IPS DF 4.7 (cell line): ENCODE measurements around the gene DDAH2.

Source experiments
- DNase-seq: peaks from one replicate; pipeline ENCODE4 v3.0.0-alpha.2; 2013; ENCODE audit warnings: low spot score; ENCODE audit errors: extremely low read depth

Gene DDAH2, protein sequence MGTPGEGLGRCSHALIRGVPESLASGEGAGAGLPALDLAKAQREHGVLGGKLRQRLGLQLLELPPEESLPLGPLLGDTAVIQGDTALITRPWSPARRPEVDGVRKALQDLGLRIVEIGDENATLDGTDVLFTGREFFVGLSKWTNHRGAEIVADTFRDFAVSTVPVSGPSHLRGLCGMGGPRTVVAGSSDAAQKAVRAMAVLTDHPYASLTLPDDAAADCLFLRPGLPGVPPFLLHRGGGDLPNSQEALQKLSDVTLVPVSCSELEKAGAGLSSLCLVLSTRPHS

DNA sequence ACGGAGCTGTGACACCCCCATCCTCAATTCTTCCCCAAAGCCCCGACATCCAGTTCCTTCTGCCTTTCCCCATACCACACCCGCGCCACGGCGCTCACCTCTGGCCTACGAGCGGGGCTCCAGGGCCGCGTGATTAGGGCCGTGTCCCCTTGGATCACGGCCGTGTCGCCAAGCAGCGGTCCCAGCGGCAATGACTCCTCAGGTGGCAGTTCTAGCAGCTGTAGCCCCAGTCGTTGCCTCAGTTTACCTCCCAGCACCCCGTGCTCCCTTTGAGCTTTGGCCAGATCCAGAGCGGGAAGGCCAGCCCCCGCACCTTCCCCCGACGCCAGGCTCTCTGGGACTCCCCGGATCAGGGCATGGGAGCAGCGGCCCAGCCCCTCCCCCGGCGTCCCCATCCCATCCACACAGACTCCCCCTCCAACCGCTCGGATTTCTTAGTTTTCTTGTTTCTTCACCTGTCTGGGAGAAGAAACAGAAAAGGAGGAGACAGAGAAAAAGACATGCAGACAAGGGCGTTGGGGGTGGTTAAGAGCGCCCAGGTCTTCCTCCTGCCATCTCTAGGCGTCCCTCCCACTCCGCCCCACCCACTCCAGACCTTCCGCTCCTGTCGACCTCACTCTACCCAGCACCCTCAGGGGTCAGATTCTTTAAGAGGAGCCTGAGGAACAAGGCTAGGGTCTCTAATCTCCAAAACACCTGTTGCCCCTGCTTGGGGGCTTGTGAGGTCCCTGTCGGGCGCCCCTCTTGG lies at the start of gene DDAH2:
Gene DDAH2 (minus strand): TSS at position 533 of the 748 bp plus-strand sequence. CDS start 138 bp downstream, at position 395.
- no peak for DNase-seq

DNA sequence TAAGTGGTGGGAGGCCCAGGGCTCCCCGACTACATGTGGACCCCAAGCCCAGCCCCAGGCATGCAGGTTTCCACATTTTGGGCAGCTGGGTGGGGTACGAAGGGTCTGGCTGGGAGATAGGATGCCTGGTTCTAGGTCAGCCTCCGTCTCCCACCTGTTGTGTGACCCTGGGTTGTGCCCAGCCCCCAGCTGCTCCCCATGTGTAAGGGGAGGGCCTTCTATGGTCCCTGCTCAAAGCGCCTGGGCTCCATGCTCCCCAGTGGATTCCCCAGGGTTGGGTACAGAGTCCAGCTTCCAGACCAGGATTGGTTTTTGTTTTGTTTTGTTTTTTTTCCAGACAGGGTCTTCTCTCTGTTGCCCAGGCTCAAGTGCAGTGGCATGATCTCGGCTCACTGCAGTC lies 49.1 kb upstream of the DDAH2 start:
- DNase-seq, result no peak

DNA sequence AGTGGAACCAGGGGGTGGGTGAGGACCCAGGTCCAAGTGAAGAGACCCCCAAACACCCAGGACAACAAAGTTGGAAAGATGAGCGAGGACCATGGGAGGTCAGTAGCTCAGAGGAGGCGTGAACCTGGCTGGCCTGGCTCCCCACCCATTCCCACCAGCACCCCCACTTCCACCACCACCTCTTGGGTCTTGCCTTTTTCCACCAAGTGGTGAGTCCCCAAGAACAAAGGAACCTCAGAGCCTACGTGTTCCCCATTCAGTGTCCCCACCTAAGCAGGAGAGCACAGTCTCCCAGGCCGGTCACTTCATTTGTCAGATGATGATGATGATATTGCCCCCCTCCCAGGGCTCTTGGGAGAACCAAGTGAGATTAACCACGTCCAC lies 48.6 kb upstream of the DDAH2 start:
- DNase-seq, result no peak

DNA sequence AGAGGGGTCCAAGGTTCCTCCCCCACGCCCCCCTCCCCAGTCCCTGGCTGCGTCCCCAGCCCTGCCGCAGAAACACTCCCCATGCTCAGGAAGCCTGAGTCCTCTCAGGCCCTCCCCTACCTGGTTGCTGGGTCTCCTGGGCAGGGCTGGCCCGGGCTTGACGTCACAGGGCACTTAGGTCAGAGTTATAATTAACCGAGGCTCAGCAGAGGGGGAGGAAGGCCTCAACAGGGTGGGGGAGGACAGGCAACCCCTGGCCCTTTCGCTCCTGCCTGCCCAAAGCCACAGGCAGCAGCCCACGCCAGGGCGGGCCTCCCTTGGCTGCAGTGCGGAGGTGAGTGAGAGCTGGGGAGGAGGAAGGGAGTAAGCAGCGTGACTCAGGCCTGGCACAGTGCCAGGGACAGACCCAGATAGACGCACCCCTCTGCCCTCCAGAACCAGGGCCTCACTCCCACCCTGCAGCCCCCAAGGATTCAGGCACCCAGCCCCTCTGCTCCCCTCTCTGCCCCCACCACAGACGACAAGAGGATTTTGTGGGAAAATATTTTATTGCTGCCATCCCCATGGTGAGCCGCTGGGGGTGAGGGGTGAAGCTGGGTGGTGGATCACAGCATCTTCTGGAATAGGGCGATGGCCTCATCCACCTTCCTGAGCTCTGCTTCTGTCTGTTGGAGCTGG lies 48.0 kb upstream of the DDAH2 start, which contains the start of gene VWA7:
Gene VWA7 (minus strand): TSS at position 340 of the 678 bp plus-strand sequence. CDS start 549 bp downstream, outside the sequence.
- DNase-seq, result no peak

DNA sequence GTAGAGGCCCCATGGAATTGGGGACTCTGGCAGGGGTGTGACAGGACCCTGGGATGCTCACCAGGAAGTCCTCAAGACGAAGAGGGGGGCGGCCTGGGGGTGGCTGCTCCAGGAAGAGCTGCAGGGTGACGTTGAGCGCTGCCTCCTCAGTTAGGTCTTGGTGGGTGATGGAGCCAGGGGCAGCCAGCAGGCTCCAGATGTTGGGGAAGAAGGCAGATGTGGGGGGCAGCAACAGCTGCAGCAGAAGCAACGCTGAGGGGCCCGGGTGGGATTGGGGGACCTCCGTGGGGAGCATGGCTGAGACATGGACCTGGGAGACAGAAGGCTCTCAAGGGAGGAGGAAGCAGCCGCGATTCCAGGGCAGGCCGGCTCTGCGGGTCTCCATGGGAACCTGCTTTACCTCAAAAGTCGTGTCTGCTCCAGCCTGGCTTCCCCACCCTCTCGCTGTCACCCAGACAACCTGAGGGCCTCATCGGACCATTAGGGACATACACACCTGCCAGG lies 47.4 kb upstream of the DDAH2 start:
- no peak for DNase-seq

DNA sequence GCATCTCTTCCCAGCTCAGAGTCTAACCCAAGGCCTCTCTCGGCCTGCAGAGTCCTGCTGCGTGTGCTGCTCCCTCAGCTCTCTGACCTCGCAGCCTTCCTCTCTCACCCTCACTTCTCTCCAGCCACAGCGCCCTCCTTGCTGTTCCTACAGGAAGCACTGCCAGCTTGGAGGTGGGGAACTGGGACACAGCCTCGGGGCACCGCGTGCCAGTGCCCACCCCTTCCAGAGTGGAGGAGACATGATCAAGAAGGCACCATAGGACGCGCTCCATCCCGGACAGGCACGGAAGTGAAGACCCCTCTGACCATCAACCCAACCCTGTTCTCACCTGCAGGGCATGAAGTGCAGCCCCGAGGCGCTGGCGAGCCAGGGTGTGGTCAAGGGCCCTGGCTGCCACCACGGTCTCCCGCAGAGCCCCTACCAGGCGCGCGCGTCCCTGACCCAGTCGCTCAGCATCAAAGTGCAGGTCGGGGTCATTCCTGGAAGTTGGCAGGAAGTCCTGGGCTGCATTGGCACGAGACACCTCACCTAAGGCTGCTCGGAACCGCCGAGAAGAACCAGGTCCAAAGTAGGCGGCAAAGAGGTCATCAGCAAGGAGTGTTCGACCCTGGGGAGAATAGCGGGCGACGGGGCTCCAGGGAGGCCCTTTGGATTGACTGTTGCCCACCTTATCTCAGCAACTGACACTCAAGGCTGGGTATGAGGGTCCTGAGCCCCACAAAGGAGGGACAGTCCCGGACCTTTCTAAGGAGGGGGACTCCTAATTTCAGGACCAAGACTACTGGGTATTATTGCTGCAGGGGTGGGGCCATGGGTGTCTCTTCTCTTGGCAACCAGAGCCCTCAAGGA lies 46.8 kb upstream of the DDAH2 start:
- DNase-seq, result no peak

DNA sequence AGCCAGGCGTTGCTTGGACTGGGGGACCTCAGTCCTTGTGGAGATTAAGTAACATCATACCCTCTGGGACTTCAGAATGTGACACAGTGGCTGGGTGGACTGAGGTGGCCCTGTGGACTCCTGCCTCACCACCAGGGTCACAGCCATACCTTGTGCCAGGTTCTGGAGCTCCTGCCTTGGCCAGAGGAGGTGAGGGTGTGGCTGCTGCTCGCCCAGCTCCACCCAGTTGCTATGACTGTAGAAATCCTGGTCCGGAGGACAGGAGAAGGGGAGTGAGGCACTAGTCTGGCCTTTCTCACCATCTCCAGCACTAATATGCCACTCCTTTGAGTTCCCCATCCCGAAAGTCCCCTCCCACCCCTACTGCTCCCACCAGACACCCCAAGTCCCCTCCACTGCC lies 46.1 kb upstream of the DDAH2 start:
- no peak for DNase-seq

DNA sequence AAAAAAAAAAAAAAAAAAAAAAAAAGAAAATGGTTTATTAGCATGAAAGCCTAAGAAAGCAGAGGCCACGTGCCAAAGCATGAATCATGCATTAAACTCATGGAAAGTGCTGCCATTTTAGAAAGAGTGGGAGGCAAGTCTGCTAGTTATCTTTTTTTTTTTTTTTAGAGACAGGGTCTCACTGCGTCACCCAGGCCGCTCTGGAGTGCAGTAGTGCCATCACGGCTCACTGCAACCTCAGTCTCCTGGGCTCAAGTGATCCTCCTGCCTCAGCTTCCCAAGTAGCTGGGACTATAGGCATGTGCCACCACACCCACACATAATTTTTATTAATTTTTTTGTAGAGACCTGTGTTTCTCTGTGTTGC lies 42.9 kb upstream of the DDAH2 start:
- DNase-seq, result no peak

DNA sequence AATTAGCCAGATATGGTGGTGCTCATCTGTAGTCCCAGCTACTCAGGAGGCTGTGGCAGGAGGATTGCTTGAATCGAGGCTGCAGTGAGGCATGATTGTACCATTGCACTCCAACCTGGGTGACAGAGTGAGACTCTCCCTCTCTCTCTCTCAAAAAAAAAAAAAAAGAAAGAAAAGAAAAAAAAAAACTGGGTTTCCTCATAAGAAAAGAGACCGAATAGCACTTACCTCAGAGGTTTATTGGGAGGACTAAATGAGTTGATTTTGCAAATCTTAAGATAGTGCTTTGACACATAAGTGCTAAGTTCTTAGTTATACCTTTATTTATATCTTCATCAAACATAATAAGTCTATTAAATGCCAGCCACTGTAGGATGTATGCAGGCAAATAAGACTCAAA lies 41.8 kb upstream of the DDAH2 start:
- DNase-seq, result no peak

DNA sequence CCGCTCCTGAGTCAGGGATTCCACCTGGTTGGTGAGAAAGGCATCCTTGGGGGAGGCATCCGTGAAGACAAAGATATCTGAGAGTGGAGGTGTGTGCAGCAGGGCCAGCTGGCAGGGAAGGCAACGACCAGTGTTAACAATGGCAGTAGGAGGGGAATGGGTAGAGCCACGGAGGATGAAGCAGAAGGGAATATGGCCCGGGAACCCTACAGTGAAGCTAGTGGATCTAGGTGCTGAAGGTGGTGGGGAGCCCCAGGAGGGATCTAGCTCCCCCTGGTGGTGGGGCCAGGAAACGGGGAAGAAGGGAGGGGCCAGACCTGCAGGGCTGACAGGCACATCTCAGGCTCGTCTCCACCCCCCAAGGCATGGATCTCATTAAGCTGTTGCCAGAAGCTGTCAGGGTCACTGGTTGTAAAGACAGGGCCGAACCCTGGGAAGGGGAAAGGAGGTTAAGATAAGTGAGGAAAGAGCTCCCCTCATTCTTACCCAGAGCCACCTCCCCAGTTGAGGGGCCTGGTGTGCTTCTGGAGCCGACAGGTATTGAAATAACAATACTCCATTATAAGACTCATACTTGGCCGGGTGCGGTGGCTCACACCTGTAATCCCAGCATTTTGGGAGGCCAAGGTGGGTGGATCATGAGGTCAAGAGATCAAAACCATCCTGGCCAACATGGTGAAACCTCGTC lies 40.7 kb upstream of the DDAH2 start:
- DNase-seq, result no peak

DNA sequence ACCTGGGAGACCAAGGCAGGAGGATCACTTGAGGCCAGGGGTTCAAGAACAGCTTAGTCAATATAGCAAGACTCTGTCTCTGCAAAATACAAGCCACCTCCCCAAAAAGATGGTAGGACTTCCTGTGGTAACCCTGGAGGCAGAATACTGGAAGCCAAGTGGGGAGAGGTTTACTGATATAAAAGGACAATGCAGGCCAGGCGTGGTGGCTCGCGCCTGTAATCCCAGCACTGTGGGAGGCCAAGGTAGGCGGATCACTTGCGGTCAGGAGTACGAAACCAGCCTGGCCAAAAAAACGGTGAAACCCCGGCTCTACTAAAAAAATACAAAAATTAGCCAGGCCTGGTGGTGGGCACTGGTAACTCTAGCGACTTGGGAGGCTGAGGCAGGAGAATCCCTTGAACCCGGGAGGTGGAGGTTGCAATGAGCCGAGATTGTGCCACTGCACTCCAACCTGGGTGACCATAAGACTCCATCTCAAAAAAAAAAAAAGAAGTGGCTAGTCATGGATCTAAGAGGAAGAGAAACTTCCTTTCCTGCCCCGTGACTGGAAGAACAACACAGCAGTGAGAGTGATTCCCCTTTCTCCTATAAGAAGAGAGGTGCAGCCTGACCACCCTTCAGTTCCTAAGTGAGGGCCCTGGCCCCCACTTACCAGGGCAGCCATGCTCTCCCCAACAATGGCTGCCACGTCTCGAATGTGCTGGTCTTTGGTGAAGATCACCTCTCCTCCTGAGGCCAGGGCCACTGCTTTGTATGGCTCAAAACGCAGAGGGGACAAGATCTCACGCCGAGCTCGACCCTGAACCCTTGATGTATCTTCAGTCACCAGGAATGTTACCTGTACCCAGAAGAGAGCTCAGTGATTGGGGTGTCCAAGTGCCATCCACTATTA lies 39.5 kb upstream of the DDAH2 start:
- DNase-seq, result no peak

DNA sequence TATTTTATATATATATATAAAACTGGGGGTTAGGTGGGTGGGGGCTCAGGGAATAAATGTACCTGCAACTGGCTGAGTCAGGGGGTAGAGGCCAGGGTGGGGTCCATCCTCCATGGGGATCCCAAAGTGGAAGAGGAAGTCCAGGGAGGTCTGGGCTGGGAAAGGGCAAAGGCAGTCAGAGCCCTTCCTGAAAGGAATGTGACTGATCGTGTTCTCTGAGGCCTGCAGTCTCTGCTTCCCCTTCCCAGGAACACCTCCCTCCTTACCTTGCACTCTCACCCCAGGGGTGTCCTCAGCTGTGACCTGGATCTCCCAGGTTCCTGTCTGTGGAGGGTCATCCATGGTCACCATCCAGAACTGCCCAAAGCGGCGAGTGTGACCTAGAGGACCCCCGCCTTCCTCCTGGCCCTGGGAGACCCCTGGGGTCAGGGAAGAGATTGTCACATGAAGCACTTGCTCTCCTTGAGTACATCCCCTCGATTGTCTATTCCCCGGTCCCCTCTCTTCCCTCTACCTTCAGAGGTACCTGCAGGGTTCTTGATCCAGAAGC lies 38.1 kb upstream of the DDAH2 start:
- no peak for DNase-seq

DNA sequence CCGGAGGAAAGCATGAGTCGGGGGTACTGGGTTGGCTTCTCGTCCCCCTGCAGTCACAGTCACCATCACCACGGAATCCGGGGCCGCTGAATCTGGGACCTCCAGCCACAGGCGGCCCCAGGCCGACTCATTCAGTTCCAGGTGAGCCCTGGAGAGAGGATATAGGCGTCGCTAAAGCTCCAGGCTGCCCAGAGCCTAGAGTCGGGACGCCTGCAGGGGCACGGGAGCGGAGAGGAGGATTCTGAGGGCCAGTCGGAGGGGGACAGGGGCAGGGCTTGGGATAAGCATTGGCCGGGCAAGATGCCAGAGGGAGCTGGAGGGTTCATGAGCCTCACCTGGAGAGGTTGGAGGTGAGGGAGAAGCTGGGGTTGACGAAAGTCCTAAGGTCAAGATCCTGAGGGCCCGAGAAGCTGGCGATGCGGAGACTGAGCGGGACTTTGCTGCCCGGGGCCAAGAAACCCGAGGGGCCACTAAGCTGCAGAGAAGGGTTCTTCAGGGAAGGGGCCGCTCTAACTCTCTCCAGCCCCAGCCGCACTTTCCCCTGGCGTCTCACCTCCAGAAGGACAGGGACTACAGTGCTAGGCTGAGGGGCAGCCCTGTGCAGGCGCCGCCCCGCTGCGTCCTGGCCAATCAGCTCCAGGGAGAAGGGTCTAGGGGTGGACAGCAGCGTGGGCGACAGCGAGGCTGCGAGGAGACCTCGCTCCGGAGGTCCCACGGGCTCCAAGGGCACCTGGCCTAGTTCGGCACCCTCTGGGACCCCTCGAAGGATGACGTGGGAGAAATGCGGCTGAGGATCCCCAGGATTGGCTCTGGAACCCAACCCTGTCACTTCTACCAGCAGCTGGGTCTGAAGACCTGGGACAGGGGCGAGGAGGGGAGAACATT lies 37.1 kb upstream of the DDAH2 start:
- DNase-seq, result no peak

DNA sequence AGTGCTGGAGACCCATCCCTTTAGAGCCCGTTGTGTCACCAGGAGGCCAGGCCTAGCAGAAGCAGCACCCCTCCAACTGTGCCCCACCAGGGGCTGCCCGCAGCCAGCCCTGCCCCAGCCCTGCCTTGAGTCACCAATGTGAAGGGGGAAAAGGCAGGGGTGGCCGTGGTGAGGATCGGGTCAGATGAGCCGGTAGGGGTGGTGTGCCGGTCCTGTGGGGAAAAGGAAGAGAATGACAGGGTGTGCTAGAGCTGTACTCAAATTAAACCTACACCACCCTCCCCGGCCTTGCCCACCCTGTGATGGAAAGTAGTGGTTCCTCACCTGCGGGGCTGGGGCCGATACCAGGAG lies 36.4 kb upstream of the DDAH2 start:
- no peak for DNase-seq

DNA sequence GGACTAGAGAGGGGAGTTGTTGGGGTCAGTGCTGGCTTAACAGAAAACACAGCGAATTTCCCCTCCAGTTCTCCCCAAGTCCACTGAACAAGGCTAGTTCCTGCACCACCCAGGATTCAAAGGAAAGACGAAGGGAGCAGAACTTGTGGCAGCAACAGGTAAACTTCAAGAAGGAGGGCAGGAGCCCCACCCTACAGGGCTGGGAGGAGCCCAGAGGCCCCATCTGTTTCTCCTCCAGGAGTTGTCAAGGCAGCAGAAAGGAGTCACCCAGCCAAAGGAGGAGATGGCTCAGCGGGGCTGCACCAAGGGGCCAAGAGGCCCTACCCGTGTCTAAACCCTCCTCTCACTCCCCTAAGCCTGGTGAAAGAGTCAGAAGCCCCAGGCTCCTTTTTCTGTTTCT lies 35.1 kb upstream of the DDAH2 start:
- DNase-seq, result no peak

DNA sequence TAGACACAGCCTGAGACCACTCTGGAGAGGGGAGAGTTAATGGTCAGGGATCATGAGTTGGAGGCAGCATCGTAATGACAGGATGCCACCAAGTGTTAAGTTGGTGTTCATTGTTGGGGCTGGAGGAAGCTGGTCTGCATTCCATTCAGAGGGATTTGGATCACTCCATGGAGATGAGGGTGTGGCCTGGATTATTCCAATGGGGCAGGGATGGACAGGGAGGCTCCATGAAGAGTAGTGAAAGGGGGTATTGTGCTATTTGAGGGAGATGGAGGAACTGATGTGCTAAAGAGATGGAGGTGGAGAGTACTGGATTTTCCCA lies 34.5 kb upstream of the DDAH2 start:
- no peak for DNase-seq

DNA sequence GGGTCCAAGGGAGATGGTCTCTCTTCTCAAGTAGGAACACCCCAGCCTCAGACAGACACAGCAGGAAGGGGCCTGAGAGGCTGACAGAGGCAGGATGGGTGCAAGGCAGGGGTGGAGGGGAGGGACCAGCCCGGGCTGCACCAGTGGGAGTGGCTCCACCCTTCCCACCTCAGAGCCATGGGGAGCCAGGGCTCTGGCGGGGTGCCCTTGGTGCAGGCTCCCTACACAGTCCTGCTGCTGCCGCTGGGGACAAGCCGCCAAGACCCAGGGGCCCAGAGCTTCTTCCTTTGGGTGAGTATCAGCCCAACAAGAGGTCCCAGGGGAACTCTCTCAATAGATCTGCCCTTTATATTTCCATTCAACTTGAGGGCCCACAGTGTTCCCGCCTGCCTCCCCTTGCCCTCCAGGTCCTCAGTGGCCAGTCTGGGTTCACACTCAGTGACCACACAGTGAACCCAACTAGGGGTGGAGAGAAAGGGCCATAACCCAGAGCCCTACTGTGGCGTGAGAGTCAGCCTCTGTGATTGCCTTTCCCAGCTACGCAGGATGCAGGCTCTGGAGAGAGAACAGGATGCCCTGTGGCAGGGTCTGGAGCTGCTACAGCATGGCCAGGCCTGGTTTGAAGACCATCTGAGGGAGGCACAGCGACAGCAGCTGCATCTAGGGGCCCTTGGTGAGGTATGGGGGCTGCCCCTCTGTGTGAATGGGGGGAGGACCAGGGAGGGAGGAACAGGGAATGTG lies 33.9 kb upstream of the DDAH2 start:
- no peak for DNase-seq

DNA sequence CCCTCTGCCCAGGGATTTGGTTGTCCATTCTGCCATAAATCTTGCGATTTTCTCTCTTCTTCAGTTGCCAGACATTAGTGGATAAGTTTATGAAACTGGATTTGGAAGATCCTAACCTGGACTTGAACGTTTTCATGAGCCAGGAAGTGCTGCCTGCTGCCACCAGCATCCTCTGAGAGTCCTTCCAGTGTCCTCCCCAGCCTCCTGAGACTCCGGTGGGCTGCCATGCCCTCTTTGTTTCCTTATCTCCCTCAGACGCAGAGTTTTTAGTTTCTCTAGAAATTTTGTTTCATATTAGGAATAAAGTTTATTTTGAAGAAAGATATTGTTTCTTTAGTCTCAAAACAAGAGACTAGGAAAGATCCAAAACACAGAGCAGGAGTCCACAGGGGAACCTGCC lies 33.3 kb upstream of the DDAH2 start, which contains the start of gene SAPCD1:
Gene SAPCD1 (plus strand): TSS at position 301 of the 400 bp plus-strand sequence. CDS start 399 bp downstream, outside the sequence.
- DNase-seq, result no peak
